Measurements from ENCODE around the gene CMTM6. TPM values are rescaled to one million over a fixed set of nuclear protein-coding genes. Genes with fewer than 3 reads are reported as not detected.

CMTM6 gene
- total RNA-seq, 1 donor: 119 TPM

DNA sequence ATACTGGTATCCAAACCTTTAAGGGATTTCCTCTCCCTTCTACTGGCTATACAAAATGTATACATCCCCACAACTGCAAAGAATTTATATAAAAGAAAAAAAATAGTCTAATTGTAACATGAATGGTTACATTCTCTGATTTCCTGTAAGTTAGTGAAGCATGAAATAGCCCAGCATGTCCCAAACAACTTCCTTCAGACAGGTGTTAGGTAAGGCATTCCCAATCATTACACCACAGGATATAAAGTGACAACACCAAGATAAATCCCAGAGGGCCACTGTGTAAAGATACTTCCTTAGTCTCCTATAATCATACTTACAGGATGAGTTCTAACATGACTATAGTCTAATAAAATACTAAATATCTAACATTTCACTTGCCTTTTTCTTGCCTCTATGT lies 7.6 kb downstream of the CMTM6 start:
- no peak overlapping the region for H3K4me3 ChIP-seq (ENCODE audit: low read depth, low read length)
- no peak for DNase-seq (ENCODE audit: low read depth)
- no peak for TF ChIP-seq CTCF (IDR thresholded peaks at IDR 0.05; ENCODE audit: insufficient read depth, low read depth, low read length)

- H3K4me3 ChIP-seq (ENCODE audit: low read depth, low read length): no peak overlapping the region
- DNase-seq (ENCODE audit: low read depth): peak; percentile 64
- no peak for TF ChIP-seq CTCF (IDR thresholded peaks at IDR 0.05; ENCODE audit: insufficient read depth, low read depth, low read length)
Measured at GRCh38 chr3:32493437-32494414, 8.9 kb downstream of the CMTM6 start.

- DNase-seq (ENCODE audit: low read depth): peak; percentile 53
- no peak for TF ChIP-seq CTCF (IDR thresholded peaks at IDR 0.05; ENCODE audit: insufficient read depth, low read depth, low read length)
- H3K4me3 ChIP-seq (ENCODE audit: low read depth, low read length): no peak overlapping the region
Measured at GRCh38 chr3:32492684-32493436, 9.8 kb downstream of the CMTM6 start.

GRCh38 chr3:32488474-32489008 lies 14.1 kb downstream of the CMTM6 start:
- H3K4me3 ChIP-seq (ENCODE audit: low read depth, low read length): no peak overlapping the region
- peak; percentile 72 for DNase-seq (ENCODE audit: low read depth)
- TF ChIP-seq CTCF (IDR thresholded peaks at IDR 0.05; ENCODE audit: insufficient read depth, low read depth, low read length): no peak

GRCh38 chr3:32487781-32488473 lies 14.7 kb downstream of the CMTM6 start:
- DNase-seq (ENCODE audit: low read depth): no peak
- no peak for TF ChIP-seq CTCF (IDR thresholded peaks at IDR 0.05; ENCODE audit: insufficient read depth, low read depth, low read length)
- no peak overlapping the region for H3K4me3 ChIP-seq (ENCODE audit: low read depth, low read length)

DNA sequence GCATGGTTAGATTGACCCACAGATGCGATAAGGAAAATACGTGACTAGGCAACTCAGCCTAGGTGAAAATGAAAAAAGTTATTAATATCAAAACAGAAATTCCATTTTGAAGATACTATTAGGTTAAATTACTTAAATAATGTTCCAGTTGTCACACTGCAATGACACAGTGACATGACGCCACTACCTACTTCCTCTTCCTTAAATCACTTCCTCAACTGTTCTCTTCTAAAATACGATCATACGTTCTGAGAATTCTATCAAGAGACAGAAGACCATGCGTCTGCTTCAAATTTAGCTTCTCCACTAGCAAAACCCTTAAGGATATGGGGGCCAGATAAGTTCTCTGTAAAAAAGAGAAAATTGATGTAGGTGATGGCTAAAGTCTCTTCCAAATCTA lies 18.2 kb downstream of the CMTM6 start:
- no peak overlapping the region for H3K4me3 ChIP-seq (ENCODE audit: low read depth, low read length)
- no peak for TF ChIP-seq CTCF (IDR thresholded peaks at IDR 0.05; ENCODE audit: insufficient read depth, low read depth, low read length)
- no peak for DNase-seq (ENCODE audit: low read depth)
